ENCODE measurements around the gene PARN. TPM values are rescaled to one million over a fixed set of nuclear protein-coding genes. Genes with fewer than 3 reads are reported as not detected.
"Not testable (repeated sequence)": the region's sequence is repeated elsewhere in the genome, so short reads cannot be mapped to it uniquely, and the experiment has no call there.

Gene PARN
- total RNA-seq, 3 donors from 2014 or later, result 33.3 to 59.3 (median 44.2) TPM

GRCh38 chr16:14405611-14406537, 224.2 kb downstream of the PARN start:
- no peak overlapping the region for H3K27ac ChIP-seq
- no peaks in the 10 kb centered on the region for H3K9me3 ChIP-seq
- no peaks in the 10 kb centered on the region for H3K27me3 ChIP-seq
- H3K4me1 ChIP-seq, result no peaks in the 10 kb centered on the region
- no peak for TF ChIP-seq CTCF (IDR thresholded peaks at IDR 0.05)
- no peak for TF ChIP-seq POLR2A (IDR thresholded peaks at IDR 0.05)
- TF ChIP-seq POLR2AphosphoS5 (IDR thresholded peaks at IDR 0.05), result no peak
- DNase-seq (ENCODE audit: low spot score in 2 of 2), result peak in 1 of 2 donors; percentile 19
- no peaks in the 10 kb centered on the region for H3K36me3 ChIP-seq
- intact Hi-C loops (cut with DNase I; ENCODE audit: low total_unique reads), result no loop called here
- no peak overlapping the region for H3K4me3 ChIP-seq

DNA sequence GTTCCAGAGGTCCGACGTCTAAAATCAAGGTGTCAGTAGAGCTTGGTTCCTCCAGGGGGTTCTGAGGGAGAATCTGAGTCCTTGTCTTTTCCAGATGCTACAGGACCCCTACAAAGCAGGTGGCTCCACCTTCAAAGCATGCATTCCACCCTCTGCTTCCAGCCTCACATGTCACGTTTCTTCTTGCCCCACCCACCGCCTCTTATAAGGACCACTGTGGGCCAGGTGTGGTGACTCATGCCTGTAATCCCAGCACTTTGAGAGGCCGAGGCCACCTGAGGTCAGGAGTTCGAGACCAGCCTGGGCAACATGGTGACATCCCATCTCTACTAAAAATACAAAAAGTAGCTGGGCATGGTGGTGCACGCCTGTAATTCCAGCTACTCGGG, 227.1 kb downstream of the PARN start:
- H3K9me3 ChIP-seq; H3K27me3 ChIP-seq; DNase-seq (ENCODE audit: low spot score in 2 of 2); H3K4me3 ChIP-seq; H3K27ac ChIP-seq; intact Hi-C loops (cut with DNase I; ENCODE audit: low total_unique reads); H3K36me3 ChIP-seq; H3K4me1 ChIP-seq: not testable (repeated sequence)

GRCh38 chr16:14402114-14403000, 227.7 kb downstream of the PARN start:
- H3K27ac ChIP-seq; H3K4me3 ChIP-seq; H3K4me1 ChIP-seq; H3K9me3 ChIP-seq; DNase-seq (ENCODE audit: low spot score in 2 of 2); H3K27me3 ChIP-seq; intact Hi-C loops (cut with DNase I; ENCODE audit: low total_unique reads); H3K36me3 ChIP-seq: not testable (repeated sequence)

- H3K27ac ChIP-seq; DNase-seq (ENCODE audit: low spot score in 2 of 2); H3K4me3 ChIP-seq; H3K9me3 ChIP-seq; H3K36me3 ChIP-seq; H3K27me3 ChIP-seq; intact Hi-C loops (cut with DNase I; ENCODE audit: low total_unique reads); H3K4me1 ChIP-seq: not testable (repeated sequence)
Observed at GRCh38 chr16:14401711-14402061, 228.4 kb downstream of the PARN start.

DNA sequence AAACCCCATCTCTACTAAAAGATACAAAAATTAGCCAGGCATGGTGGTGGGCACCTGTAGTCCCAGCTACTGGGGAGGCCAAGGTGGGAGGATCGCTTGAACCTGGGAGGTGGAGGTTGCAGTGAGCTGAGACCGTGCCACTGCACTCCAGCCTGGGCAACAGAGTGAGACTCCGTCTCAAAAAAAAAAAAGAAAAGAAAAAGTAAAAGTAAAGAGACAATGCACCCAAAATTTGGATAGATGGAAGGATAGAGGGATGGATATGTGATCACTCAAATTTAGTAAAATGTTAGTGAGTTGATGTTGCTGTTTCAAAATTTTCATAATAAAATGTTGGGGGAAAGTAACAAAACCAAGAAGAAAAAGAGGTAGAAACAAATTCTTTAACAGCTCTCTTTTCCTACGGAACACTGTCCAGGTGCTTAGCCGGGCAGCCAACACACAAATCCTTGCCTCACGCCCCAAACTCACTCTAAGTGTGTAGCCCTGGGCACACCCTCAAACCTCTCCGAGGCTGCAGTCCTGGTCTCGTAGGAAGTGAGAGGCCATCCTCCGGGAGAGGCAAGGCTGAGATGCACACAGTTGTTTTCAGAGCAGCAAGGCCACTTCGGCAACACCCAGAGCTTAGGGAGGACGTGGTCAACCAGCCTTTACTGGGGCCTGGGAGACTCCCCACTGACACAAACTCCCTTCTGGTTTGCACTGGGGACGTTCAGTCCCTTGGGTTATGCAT, 228.9 kb downstream of the PARN start:
- DNase-seq (ENCODE audit: low spot score in 2 of 2); H3K27me3 ChIP-seq; H3K4me1 ChIP-seq; H3K9me3 ChIP-seq; H3K27ac ChIP-seq; H3K4me3 ChIP-seq; H3K36me3 ChIP-seq; intact Hi-C loops (cut with DNase I; ENCODE audit: low total_unique reads): not testable (repeated sequence)

- no peak overlapping the region for H3K4me3 ChIP-seq
- H3K9me3 ChIP-seq, result no peaks in the 10 kb centered on the region
- no peaks in the 10 kb centered on the region for H3K27me3 ChIP-seq
- no peaks in the 10 kb centered on the region for H3K36me3 ChIP-seq
- no peak for TF ChIP-seq CTCF (IDR thresholded peaks at IDR 0.05)
- peaks cover 0 to 6% of the 10 kb centered on the region in 2 donors for H3K4me1 ChIP-seq
- no peak overlapping the region for H3K27ac ChIP-seq
- intact Hi-C loops (cut with DNase I; ENCODE audit: low total_unique reads), result no loop called here
- DNase-seq (ENCODE audit: low spot score in 2 of 2), result no peak
Observed at GRCh38 chr16:14400285-14400977, 229.6 kb downstream of the PARN start.

All from breast epithelium (tissue), 4 donors.